ENCODE measurements around the gene CPM. TPM values are rescaled to one million over a fixed set of nuclear protein-coding genes. Genes with fewer than 3 reads are reported as not detected.

The CPM gene
- polyA plus RNA-seq, 1 donor (not counting 4 experiments of a cell fraction or from before 2014, with no cell fraction given) = 2.5 TPM

GRCh38 chr12:68962877-68963855, 30.2 kb upstream of the CPM start:
- no peaks in the 10 kb centered on the region for H3K4me1 ChIP-seq (ENCODE audit: control insufficient read depth, extremely low read depth, insufficient read depth, low read length)
- H3K4me2 ChIP-seq (ENCODE audit: control insufficient read depth, extremely low read depth, insufficient read depth, low read depth, low read length) = no peak overlapping the region
- H3K27me3 ChIP-seq (ENCODE audit: control insufficient read depth, extremely low read depth, insufficient read depth, low read length) = no peaks in the 10 kb centered on the region
- H3K9me1 ChIP-seq (ENCODE audit: control insufficient read depth, extremely low read depth, insufficient read depth, low read length) = no peaks in the 10 kb centered on the region
- H2AFZ ChIP-seq (ENCODE audit: control insufficient read depth, low read length) = no peak overlapping the region
- no peak overlapping the region for H3K4me3 ChIP-seq (ENCODE audit: control insufficient read depth in 2 of 3, extremely low read depth in 1 of 3, insufficient read depth in 2 of 3, low read depth in 1 of 3, low read length in 3 of 3)
- no peak overlapping the region for H3K27ac ChIP-seq (ENCODE audit: control insufficient read depth, insufficient read depth, low read length)
- H3K36me3 ChIP-seq (ENCODE audit: control insufficient read depth in 2 of 2, extremely low read depth in 1 of 2, insufficient read depth in 2 of 2, low read length in 2 of 2) = no peaks in the 10 kb centered on the region
- H3K9me3 ChIP-seq (ENCODE audit: control insufficient read depth, low read depth, low read length) = no peaks in the 10 kb centered on the region
- H3K9ac ChIP-seq (ENCODE audit: control insufficient read depth, extremely low read depth, insufficient read depth, low read length) = no peak overlapping the region
- H3K79me2 ChIP-seq (ENCODE audit: control insufficient read depth, insufficient read depth, low read length) = no peaks in the 10 kb centered on the region
- no peaks in the 10 kb centered on the region for H4K20me1 ChIP-seq (ENCODE audit: control insufficient read depth, extremely low read depth, insufficient read depth, low read length)
- DNase-seq (ENCODE audit: low read depth, low spot score) (no peak), FAIRE-seq (no peak)
- dilution Hi-C loops (cut with MboI; ENCODE audit: extremely low pct_ligation_motif_present, low sequenced_read_pairs) = no loop called here
- TF ChIP-seq CTCF (optimal IDR thresholded peaks at IDR 0.05 in 1 of 3, IDR thresholded peaks at IDR 0.05 in 1 of 3, conservative IDR thresholded peaks at IDR 0.05 in 1 of 3; ENCODE audit: extremely low read depth in 1 of 3, insufficient read depth in 2 of 3, low read length in 3 of 3) (no peak), EZH2 (IDR thresholded peaks at IDR 0.05; ENCODE audit: low read length) (no peak)

GRCh38 chr12:68959891-68960464, 27.0 kb upstream of the CPM start:
- H3K9me3 ChIP-seq (ENCODE audit: control insufficient read depth, low read depth, low read length) = no peaks in the 10 kb centered on the region
- H3K27ac ChIP-seq (ENCODE audit: control insufficient read depth, insufficient read depth, low read length) = no peak overlapping the region

More at GRCh38 chr12:68959891-68960464, 27.0 kb upstream of the CPM start:
- Histone ChIP-seq H3K4me2 (ENCODE audit: control insufficient read depth, extremely low read depth, insufficient read depth, low read depth, low read length) (no peak overlapping the region), H2AFZ (ENCODE audit: control insufficient read depth, low read length) (no peak overlapping the region), H3K9me1 (ENCODE audit: control insufficient read depth, extremely low read depth, insufficient read depth, low read length) (no peaks in the 10 kb centered on the region), H4K20me1 (ENCODE audit: control insufficient read depth, extremely low read depth, insufficient read depth, low read length) (no peaks in the 10 kb centered on the region), H3K9ac (ENCODE audit: control insufficient read depth, extremely low read depth, insufficient read depth, low read length) (no peak overlapping the region), H3K4me1 (ENCODE audit: control insufficient read depth, extremely low read depth, insufficient read depth, low read length) (no peaks in the 10 kb centered on the region), H3K36me3 (ENCODE audit: control insufficient read depth in 2 of 2, extremely low read depth in 1 of 2, insufficient read depth in 2 of 2, low read length in 2 of 2) (no peaks in the 10 kb centered on the region), H3K4me3 (ENCODE audit: control insufficient read depth in 2 of 3, extremely low read depth in 1 of 3, insufficient read depth in 2 of 3, low read depth in 1 of 3, low read length in 3 of 3) (no peak overlapping the region), H3K79me2 (ENCODE audit: control insufficient read depth, insufficient read depth, low read length) (no peaks in the 10 kb centered on the region), H3K27me3 (ENCODE audit: control insufficient read depth, extremely low read depth, insufficient read depth, low read length) (no peaks in the 10 kb centered on the region)
- DNase-seq (ENCODE audit: low read depth, low spot score) (no peak), FAIRE-seq (no peak)
- TF ChIP-seq EZH2 (IDR thresholded peaks at IDR 0.05; ENCODE audit: low read length) = no peak
- TF ChIP-seq CTCF (optimal IDR thresholded peaks at IDR 0.05 in 1 of 3, IDR thresholded peaks at IDR 0.05 in 1 of 3, conservative IDR thresholded peaks at IDR 0.05 in 1 of 3; ENCODE audit: extremely low read depth in 1 of 3, insufficient read depth in 2 of 3, low read length in 3 of 3) = no peak
- dilution Hi-C loops (cut with MboI; ENCODE audit: extremely low pct_ligation_motif_present, low sequenced_read_pairs) = no loop called here

Measured in keratinocyte (primary cell).